Gastrocnemius medialis (tissue), 4 donors: ENCODE measurements around the gene CLDN15. TPM values are rescaled to one million over a fixed set of nuclear protein-coding genes. Genes with fewer than 3 reads are reported as not detected.

Experiments used
- ATAC-seq, 2 donors: fragments of 150-250 bp; one replicate each; pipeline ENCODE4 v1.9.1; 2016
- DNase-seq, 2 donors: peaks; one replicate each; pipeline ENCODE4 v3.0.0-alpha.2; 2019
- H3K27ac ChIP-seq, 4 donors: fragments of 200-600 bp; sonication (generic); 1 replicate in 1 of 4; 2 replicates in 3 of 4; pipeline ENCODE4 v1.5.1; 2016 to 2018; ENCODE audit warnings: mild to moderate bottlenecking in 2 of 4, moderate library complexity in 1 of 4
- H3K27me3 ChIP-seq, 3 donors: fragments of 200-600 bp; sonication (generic) in 2 of 3; 1 replicate in 1 of 3; 2 replicates in 2 of 3; pipeline versions ENCODE4 v1.5.1 to v1.6.0; 2016 to 2019; ENCODE audit warnings: mild to moderate bottlenecking in 1 of 3, moderate library complexity in 1 of 3
- H3K36me3 ChIP-seq, 2 donors: fragments of 200-600 bp; sonication (generic) in 1 of 2; one replicate each; pipeline ENCODE4 v1.5.1; 2017 to 2018
- H3K4me1 ChIP-seq, 2 donors: fragments of 200-600 bp; sonication (generic) in 1 of 2; one replicate each; pipeline ENCODE4 v1.5.1; 2016 to 2017; ENCODE audit warnings: mild to moderate bottlenecking in 2 of 2
- H3K4me3 ChIP-seq, 4 donors: fragments of 200-600 bp; sonication (generic) in 3 of 4; 1 replicate in 1 of 4; 2 replicates in 3 of 4; pipeline ENCODE4 v1.5.1; 2016 to 2019; ENCODE audit warnings: mild to moderate bottlenecking in 2 of 4
- H3K9me3 ChIP-seq, 3 donors: fragments of 200-600 bp; sonication (generic) in 2 of 3; 1 replicate in 1 of 3; 2 replicates in 2 of 3; pipeline ENCODE4 v1.5.1; 2016 to 2019
- CTCF ChIP-seq, 5 experiments: fragments of 450-650 bp in 3 of 5; fragments of 200-600 bp in 2 of 5; sonication (generic) in 2 of 5; IDR thresholded peaks in 4 of 5; conservative IDR thresholded peaks in 1 of 5; 1 replicate in 4 of 5; 2 replicates in 1 of 5; pipeline ENCODE4 v1.5.1; 2016 to 2019; ENCODE audit warnings: antibody characterized with exemption in 5 of 5, mild to moderate bottlenecking in 3 of 5, moderate library complexity in 3 of 5
- POLR2A ChIP-seq, 2 donors: fragments of 450-650 bp; IDR thresholded peaks; one replicate each; pipeline ENCODE4 v1.6.1; 2017; ENCODE audit warnings: antibody characterized with exemption in 2 of 2, mild to moderate bottlenecking in 2 of 2, moderate library complexity in 2 of 2
- in situ Hi-C, 4 donors: fragments of 200-750 bp; cut with MboI; loops; one replicate each; pipeline versions ENCODE4 v1.15.0 to v1.8.0; 2017; ENCODE audit warnings: low sequenced_read_pairs in 4 of 4
- intact Hi-C: fragments of 100-400 bp; cut with DNase I; formaldehyde crosslinking; loops from one replicate; pipeline ENCODE4 v1.15.1; 2023; ENCODE audit warnings: low total_unique reads
- total RNA-seq, 4 donors: library from RNA; depleted of rRNA; stranded (reverse); fragments of >200 nt; gene quantifications; one replicate each; pipeline versions ENCODE4 v1.1.0 to v1.2.3, GENCODE V29; 2016

Gene CLDN15
- total RNA-seq, 4 donors from 2014 or later, result 0.87 to 3.2 (median 1.4) TPM

DNA sequence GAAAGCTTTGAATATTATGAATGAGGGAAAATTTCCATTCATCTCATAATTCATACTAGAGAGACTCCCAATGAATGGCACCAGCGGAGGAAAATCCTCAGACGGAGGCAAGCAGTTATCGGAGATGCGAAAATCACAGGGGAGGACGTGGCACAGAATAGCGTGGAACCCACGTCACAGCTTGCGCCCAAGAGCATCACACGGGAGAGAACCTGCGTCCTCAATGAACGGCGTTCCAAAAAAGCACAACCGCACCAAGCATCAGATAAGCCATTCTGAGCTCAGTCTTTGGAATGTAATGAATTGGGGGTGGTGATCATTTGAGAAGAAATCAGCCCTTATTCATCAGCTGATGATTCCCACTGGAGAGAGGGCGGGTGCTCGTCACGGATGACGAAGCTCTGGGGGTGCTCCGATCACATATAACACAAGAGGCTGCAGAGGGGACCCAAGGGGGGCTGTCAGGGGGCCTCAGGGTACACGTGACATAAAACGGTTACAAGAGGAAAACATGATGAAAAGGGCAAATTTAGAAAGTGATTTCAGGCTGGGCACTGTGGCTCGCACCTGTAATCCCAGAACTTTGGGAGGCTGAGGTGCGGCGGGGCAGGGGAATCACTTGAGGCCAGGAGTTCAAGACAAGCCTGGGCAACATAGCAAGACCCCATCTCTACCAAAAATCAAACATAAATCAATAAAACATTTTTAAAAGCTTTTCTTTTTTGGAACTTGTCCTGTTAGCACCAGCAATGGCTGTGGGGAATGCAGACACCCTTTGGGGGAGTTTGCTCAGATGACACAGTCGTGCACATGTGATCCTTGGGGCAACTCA is 41.1 kb upstream of the CLDN15 start:
- intact Hi-C loops, result no loop called here
- H3K27ac ChIP-seq, result no peak overlapping the region
- no peaks in the 10 kb centered on the region for H3K4me1 ChIP-seq
- ATAC-seq, result no peak
- H3K9me3 ChIP-seq, result no peaks in the 10 kb centered on the region
- no peak overlapping the region for H3K4me3 ChIP-seq
- H3K27me3 ChIP-seq, result peaks cover 9 to 11% (median 11%) of the 10 kb centered on the region in 3 donors
- no peak for TF ChIP-seq CTCF (IDR thresholded peaks at IDR 0.05 in 4 of 5, conservative IDR thresholded peaks at IDR 0.05 in 1 of 5)
- TF ChIP-seq POLR2A (IDR thresholded peaks at IDR 0.05), result no peak
- in situ Hi-C loops, result loop anchor here in 2 of 4 donors (10.0 kb wide), 2 partner anchors 84 to 134 kb away; no protein-coding TSS in a partner anchor
- no peaks in the 10 kb centered on the region for H3K36me3 ChIP-seq
- DNase-seq, result no peak

DNA sequence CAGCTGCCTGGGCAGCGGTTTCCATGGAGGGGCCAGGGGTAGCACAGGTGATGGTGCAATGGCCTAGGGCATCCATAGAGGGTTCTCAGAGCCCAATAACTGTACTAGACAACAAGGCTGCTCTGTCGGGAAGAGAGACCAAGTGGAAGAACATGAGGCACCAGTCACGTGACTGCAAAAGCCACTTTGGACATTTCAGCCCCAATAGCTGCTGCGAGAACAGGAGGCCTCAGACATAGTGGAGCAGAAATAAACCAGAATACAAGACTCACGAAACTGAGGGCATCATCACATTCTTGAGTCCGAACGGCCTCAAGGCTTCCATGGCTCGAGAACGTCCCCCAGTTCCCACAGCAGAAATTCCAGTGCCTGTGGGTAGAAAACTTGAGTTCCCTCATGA is 39.6 kb upstream of the CLDN15 start:
- DNase-seq (no peak), ATAC-seq (no peak)
- in situ Hi-C loops, result loop anchor here in 2 of 4 donors (10.0 kb wide), 2 partner anchors 82 to 132 kb away; no protein-coding TSS in a partner anchor
- H3K27ac ChIP-seq, result no peak overlapping the region
- no peaks in the 10 kb centered on the region for H3K36me3 ChIP-seq
- intact Hi-C loops, result no loop called here
- H3K4me1 ChIP-seq, result no peaks in the 10 kb centered on the region
- no peak overlapping the region for H3K4me3 ChIP-seq
- TF ChIP-seq POLR2A (IDR thresholded peaks at IDR 0.05) (no peak), CTCF (IDR thresholded peaks at IDR 0.05 in 4 of 5, conservative IDR thresholded peaks at IDR 0.05 in 1 of 5) (no peak)
- no peaks in the 10 kb centered on the region for H3K9me3 ChIP-seq
- peaks cover 9 to 23% (median 16%) of the 10 kb centered on the region in 3 donors for H3K27me3 ChIP-seq

DNA sequence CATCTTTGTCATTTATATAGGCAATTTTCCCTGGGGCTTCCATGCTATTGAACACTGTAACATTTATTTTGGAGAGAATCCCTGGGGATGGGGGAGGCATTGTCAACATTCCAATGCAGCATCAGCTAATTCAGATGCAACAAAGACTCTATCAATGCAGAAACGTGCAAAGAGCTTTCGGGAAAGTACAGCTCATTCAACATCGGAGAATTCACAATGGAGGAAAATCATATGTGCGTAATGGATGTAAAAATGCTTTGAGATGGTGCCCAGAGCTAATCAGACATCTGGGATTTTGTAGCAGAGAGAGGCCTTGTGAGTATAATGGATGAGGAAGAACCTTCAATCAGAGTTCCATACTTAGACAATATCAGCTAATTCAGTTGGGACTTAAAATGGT is 35.6 kb upstream of the CLDN15 start:
- intact Hi-C loops (no loop called here), in situ Hi-C loops (loop anchor here in 2 of 4 donors (10.0 kb wide), 2 partner anchors 78 to 128 kb away; no protein-coding TSS in a partner anchor)
- Histone ChIP-seq H3K4me3 (no peak overlapping the region), H3K27ac (no peak overlapping the region), H3K9me3 (no peaks in the 10 kb centered on the region), H3K27me3 (peaks cover 10 to 29% (median 29%) of the 10 kb centered on the region in 3 donors), H3K36me3 (no peaks in the 10 kb centered on the region), H3K4me1 (no peaks in the 10 kb centered on the region)
- ATAC-seq (no peak), DNase-seq (no peak)
- no peak for TF ChIP-seq CTCF (IDR thresholded peaks at IDR 0.05 in 4 of 5, conservative IDR thresholded peaks at IDR 0.05 in 1 of 5)

DNA sequence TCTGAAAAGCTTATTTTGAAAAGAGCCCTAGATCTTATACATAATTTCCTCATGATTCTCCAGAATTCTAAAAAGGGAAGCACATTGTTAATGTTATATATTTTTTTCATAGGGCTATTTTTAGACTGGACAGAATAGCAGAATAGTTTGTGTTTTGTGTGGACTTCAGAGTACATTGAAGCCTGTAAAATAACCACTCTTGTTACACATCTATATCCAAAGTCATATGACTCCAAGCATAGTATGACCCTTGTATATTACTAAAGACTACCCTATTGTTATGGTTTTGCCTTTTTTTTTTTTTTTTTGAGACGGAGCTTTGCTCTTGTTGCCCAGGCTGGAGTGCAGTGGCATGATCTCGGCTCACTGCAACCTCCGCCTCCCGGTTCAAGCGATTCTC is 33.4 kb upstream of the CLDN15 start:
- Histone ChIP-seq H3K36me3 (no peaks in the 10 kb centered on the region), H3K9me3 (no peaks in the 10 kb centered on the region), H3K27me3 (peaks cover 5 to 24% (median 22%) of the 10 kb centered on the region in 3 donors), H3K4me1 (no peaks in the 10 kb centered on the region), H3K4me3 (no peak overlapping the region), H3K27ac (no peak overlapping the region)
- intact Hi-C loops, result no loop called here
- in situ Hi-C loops, result loop anchor here in 2 of 4 donors (10.0 kb wide), 2 partner anchors 76 to 126 kb away; no protein-coding TSS in a partner anchor
- ATAC-seq (no peak), DNase-seq (no peak)
- no peak for TF ChIP-seq POLR2A (IDR thresholded peaks at IDR 0.05)
- TF ChIP-seq CTCF (IDR thresholded peaks at IDR 0.05 in 4 of 5, conservative IDR thresholded peaks at IDR 0.05 in 1 of 5), result no peak
